Mesothelial cell of epicardium (in vitro differentiated cells): ENCODE data around the gene PPM1J. TPM values are rescaled to one million over a fixed set of nuclear protein-coding genes. Genes with fewer than 3 reads are reported as not detected.

Experiments used
- DNase-seq, 2 experiments: peaks; one replicate each; pipeline ENCODE4 v3.0.0; 2021; ENCODE audit warnings: low spot score in 2 of 2; ENCODE audit not compliant: unreplicated experiment in 2 of 2
- H3K27ac Mint-ChIP-seq: 2 replicates; pipeline ENCODE4 v1.8.0; 2021; ENCODE audit warnings: mixed read lengths
- H3K27me3 Mint-ChIP-seq: 2 replicates; pipeline ENCODE4 v1.8.0; 2021; ENCODE audit warnings: low read depth, mixed read lengths
- H3K36me3 Mint-ChIP-seq: 2 replicates; pipeline ENCODE4 v1.8.0; 2021; ENCODE audit warnings: mixed read lengths
- H3K4me1 Mint-ChIP-seq: 2 replicates; pipeline ENCODE4 v1.8.0; 2021; ENCODE audit warnings: mixed read lengths
- H3K4me3 Mint-ChIP-seq: 2 replicates; pipeline ENCODE4 v1.8.0; 2021; ENCODE audit warnings: mild to moderate bottlenecking, moderate library complexity, mixed read lengths
- H3K9me3 Mint-ChIP-seq: 2 replicates; pipeline ENCODE4 v1.8.0; 2021; ENCODE audit warnings: mixed read lengths
- CTCF ChIP-seq: fragments of 200-600 bp; sonication (generic); IDR thresholded peaks from one replicate; pipeline ENCODE4 v1.5.0; 2021; ENCODE audit warnings: antibody characterized with exemption; ENCODE audit not compliant: unreplicated experiment
- total RNA-seq: library from RNA; stranded (reverse); gene quantifications from 3 replicates; pipeline ENCODE4 v1.2.1, GENCODE V29; 2021

Gene PPM1J
- total RNA-seq, 1 donor from 2014 or later = 4.3 TPM

GRCh38 chr1:112666946-112667345 is 48.2 kb downstream of the PPM1J start:
- Mint-ChIP-seq H3K36me3 (peaks cover 57% of the 10 kb centered on the region), H3K9me3 (no peaks in the 10 kb centered on the region), H3K27ac (no peak overlapping the region), H3K4me3 (no peak overlapping the region), H3K4me1 (peaks cover 6% of the 10 kb centered on the region), H3K27me3 (no peaks in the 10 kb centered on the region)
- no peak for DNase-seq
- no peak for TF ChIP-seq CTCF

- Mint-ChIP-seq H3K36me3 (peaks cover 61% of the 10 kb centered on the region), H3K27me3 (no peaks in the 10 kb centered on the region), H3K27ac (no peak overlapping the region), H3K9me3 (no peaks in the 10 kb centered on the region), H3K4me1 (no peaks in the 10 kb centered on the region), H3K4me3 (no peak overlapping the region)
- no peak for DNase-seq
- no peak for TF ChIP-seq CTCF
These were observed 49.3 kb downstream of the PPM1J start for GRCh38 chr1:112665857-112666256.

Other genes with a start within 250 kb of the PPM1J start
- gene WNT2B, start 206.4 kb downstream of the PPM1J start, total RNA-seq = 146 to 165 TPM (median 151 TPM) in 3 replicates
- gene ST7L, start 96.2 kb downstream of the PPM1J start, total RNA-seq = 26.5 to 30.0 TPM (median 27.6 TPM) in 3 replicates
- 109 to 118 TPM (median 116 TPM) in 3 replicates for gene CAPZA1, start 95.5 kb downstream of the PPM1J start, total RNA-seq
- gene MOV10, start 40.7 kb downstream of the PPM1J start, total RNA-seq = 145 to 163 TPM (median 154 TPM) in 3 replicates
- gene RHOC, start 8.2 kb downstream of the PPM1J start, total RNA-seq = 159 to 163 TPM (median 162 TPM) in 3 replicates
- gene SLC16A1, start 240.9 kb upstream of the PPM1J start, total RNA-seq = 56.4 to 57.8 TPM (median 57.0 TPM) in 3 replicates